Cardiac muscle cell (in vitro differentiated cells and primary cell): Measurements from ENCODE around the gene IL1B. TPM values are rescaled to one million over a fixed set of nuclear protein-coding genes. Genes with fewer than 3 reads are reported as not detected.

Experiments used
- DNase-seq, 2 donors: peaks; one replicate each; pipeline versions ENCODE4 v3.0.0 to v3.0.0-alpha.2; 2010 to 2017; ENCODE audit warnings: low read depth in 1 of 2, low spot score in 1 of 2
- H3K27ac ChIP-seq: fragments of 200-600 bp; sonication (generic); 2 replicates; pipeline ENCODE4 v1.5.1; 2016
- H3K27me3 ChIP-seq: fragments of 200-600 bp; sonication (generic); 2 replicates; pipeline ENCODE4 v1.6.0; 2016; ENCODE audit warnings: control low read depth
- H3K36me3 ChIP-seq: fragments of 200-600 bp; sonication (generic); 2 replicates; pipeline ENCODE4 v1.5.1; 2016; ENCODE audit warnings: control low read depth
- H3K4me1 ChIP-seq: fragments of 200-600 bp; sonication (generic); 2 replicates; pipeline ENCODE4 v1.8.1; 2017; ENCODE audit warnings: low read depth, mild to moderate bottlenecking, mixed run types
- H3K4me3 ChIP-seq: fragments of 200-600 bp; sonication (generic); 2 replicates; pipeline ENCODE4 v1.5.1; 2016; ENCODE audit warnings: mild to moderate bottlenecking
- H3K9me3 ChIP-seq: fragments of 200-600 bp; sonication (generic); 2 replicates; pipeline ENCODE4 v1.5.1; 2017; ENCODE audit warnings: low read depth, mild to moderate bottlenecking, control low read depth
- polyA plus RNA-seq: library from polyadenylated mRNA; unstranded; fragments of >200 nt; fragmentation: Nextera tagmentation; extraction: Ambion mirVana; gene quantifications from 2 replicates; pipeline ENCODE4 v1.2.1, GENCODE V29; 2016
- total RNA-seq: library from RNA; depleted of rRNA; stranded (reverse); fragments of >200 nt; gene quantifications from 2 replicates; pipeline ENCODE4 v1.2.3, GENCODE V29; 2016
- TF ChIP-seq, protein P1 (sequence below): IDR thresholded peaks from 2 replicates; pipeline ENCODE4 v1.5.1; 2012; ENCODE audit warnings: low read depth, mild to moderate bottlenecking, low read length

Gene IL1B
- total and polyA plus RNA-seq, 2 experiments from 2014 or later, result not detected

DNA sequence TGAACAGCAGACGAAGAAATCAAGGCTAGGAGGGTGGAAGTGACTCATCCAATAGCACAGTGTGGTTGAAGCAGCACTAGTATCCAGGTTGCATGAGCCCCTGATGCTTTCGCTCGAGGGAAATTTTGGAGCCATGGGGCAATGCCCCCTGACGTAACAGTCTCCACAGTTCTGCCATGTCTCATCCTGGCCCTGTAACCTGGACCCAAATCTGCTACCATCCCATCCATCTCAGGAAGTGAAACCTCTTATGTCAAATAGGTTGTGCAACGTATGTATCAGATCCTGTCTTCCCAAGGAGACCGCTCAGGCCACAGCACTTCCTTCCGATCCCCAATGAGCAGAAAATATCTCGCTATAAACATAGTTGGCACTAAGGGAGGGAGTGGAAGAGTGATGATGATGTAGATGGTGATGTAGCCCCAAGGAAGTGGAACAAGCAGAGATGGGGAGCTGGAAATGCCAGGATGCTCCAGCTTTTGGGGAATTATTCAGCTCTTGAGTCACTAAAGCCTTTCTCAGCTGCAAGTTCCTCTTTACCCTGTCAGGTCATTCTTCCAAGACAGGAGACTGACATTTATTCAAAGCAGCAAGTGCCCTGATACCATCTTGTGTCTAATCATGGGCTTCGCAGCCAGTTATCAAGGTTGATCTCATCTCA, 3.0 kb upstream of the IL1B start:
- TF ChIP-seq, protein P1, sequence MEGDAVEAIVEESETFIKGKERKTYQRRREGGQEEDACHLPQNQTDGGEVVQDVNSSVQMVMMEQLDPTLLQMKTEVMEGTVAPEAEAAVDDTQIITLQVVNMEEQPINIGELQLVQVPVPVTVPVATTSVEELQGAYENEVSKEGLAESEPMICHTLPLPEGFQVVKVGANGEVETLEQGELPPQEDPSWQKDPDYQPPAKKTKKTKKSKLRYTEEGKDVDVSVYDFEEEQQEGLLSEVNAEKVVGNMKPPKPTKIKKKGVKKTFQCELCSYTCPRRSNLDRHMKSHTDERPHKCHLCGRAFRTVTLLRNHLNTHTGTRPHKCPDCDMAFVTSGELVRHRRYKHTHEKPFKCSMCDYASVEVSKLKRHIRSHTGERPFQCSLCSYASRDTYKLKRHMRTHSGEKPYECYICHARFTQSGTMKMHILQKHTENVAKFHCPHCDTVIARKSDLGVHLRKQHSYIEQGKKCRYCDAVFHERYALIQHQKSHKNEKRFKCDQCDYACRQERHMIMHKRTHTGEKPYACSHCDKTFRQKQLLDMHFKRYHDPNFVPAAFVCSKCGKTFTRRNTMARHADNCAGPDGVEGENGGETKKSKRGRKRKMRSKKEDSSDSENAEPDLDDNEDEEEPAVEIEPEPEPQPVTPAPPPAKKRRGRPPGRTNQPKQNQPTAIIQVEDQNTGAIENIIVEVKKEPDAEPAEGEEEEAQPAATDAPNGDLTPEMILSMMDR, result no peak
- DNase-seq, result peak in 1 of 2 donors; percentile 54
- H3K4me1 ChIP-seq, result no peaks in the 10 kb centered on the region
- no peaks in the 10 kb centered on the region for H3K27me3 ChIP-seq
- no peak overlapping the region for H3K4me3 ChIP-seq
- H3K27ac ChIP-seq, result no peak overlapping the region
- H3K9me3 ChIP-seq, result no peaks in the 10 kb centered on the region
- H3K36me3 ChIP-seq, result no peaks in the 10 kb centered on the region

DNA sequence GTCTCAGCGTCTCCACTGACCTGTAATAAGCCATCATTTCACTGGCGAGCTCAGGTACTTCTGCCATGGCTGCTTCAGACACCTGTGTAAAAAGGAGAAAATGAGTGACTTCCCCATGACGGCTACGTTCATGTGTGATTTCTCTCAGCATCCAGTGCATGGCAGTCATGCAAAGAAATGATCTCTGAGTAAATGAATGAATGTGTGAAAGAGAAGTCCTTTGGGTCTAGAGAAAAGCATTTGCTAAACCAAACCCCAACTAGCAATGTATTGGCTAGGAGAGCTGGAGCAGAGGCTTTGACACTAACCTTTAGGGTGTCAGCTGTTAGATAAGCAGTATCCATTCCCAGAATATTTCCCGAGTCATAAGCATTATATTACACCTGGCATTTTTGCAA, 417 bp downstream of the IL1B start:
- Histone ChIP-seq H3K4me1 (no peaks in the 10 kb centered on the region), H3K4me3 (no peak overlapping the region), H3K27ac (no peak overlapping the region), H3K9me3 (no peaks in the 10 kb centered on the region), H3K36me3 (no peaks in the 10 kb centered on the region), H3K27me3 (no peaks in the 10 kb centered on the region)
- TF ChIP-seq, protein P1, result no peak
- DNase-seq, result no peak

DNA sequence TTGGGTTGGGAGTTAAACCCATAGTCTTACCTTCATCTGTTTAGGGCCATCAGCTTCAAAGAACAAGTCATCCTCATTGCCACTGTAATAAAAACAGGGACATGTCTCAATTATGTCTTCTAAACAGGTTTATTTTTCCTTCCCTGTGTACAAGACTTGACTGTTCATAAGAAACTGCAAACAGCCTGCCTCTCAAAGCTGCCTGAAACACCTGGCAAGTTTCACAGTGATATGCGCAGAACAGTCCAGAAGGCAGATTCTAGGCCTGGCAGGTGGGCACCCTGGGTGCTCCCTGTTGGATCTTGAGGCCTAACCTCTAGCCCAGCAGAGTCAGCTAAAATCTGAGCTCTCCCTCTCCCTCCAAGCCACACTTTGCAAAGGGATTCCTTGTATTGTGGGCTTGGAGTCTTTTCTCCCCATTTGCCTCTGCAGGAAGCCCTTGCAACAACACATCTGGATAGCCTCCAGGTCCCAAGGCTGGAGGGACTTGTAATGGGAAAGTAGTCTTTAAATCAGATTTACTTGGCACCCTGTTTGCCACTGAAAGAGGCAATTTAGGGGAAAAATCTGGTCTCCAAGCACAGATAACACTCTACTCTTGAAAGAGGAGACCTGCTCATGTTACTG, 930 bp downstream of the IL1B start:
- DNase-seq, result peak in 1 of 2 donors; percentile 81
- no peaks in the 10 kb centered on the region for H3K27me3 ChIP-seq
- no peak overlapping the region for H3K27ac ChIP-seq
- no peak overlapping the region for H3K4me3 ChIP-seq
- H3K9me3 ChIP-seq, result no peaks in the 10 kb centered on the region
- TF ChIP-seq, protein P1, result no peak
- H3K4me1 ChIP-seq, result no peaks in the 10 kb centered on the region
- H3K36me3 ChIP-seq, result no peaks in the 10 kb centered on the region

DNA sequence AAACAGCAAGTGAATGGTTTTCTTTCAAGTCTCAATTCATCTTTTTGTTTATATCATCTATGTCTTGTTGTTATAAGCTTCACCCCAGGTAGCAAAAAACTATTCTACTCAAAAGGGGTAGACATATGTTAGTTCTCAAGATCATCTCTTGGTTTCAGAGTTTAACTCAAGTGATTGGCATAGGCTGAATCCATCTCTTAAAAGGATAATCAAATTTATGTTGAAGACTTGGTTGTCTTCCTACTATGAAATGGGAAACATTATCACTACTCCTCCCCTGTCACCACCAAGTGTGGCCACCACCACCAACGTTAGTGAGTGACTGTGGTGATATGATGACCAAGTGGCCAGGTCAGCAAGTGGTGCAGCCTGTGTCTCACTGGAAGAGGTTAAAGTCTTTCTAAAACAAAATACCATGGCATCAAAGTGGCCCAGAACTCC, 1.5 kb downstream of the IL1B start:
- DNase-seq, result no peak
- TF ChIP-seq, protein P1, result no peak
- Histone ChIP-seq H3K4me1 (no peaks in the 10 kb centered on the region), H3K4me3 (no peak overlapping the region), H3K27ac (no peak overlapping the region), H3K27me3 (no peaks in the 10 kb centered on the region), H3K9me3 (no peaks in the 10 kb centered on the region), H3K36me3 (no peaks in the 10 kb centered on the region)

DNA sequence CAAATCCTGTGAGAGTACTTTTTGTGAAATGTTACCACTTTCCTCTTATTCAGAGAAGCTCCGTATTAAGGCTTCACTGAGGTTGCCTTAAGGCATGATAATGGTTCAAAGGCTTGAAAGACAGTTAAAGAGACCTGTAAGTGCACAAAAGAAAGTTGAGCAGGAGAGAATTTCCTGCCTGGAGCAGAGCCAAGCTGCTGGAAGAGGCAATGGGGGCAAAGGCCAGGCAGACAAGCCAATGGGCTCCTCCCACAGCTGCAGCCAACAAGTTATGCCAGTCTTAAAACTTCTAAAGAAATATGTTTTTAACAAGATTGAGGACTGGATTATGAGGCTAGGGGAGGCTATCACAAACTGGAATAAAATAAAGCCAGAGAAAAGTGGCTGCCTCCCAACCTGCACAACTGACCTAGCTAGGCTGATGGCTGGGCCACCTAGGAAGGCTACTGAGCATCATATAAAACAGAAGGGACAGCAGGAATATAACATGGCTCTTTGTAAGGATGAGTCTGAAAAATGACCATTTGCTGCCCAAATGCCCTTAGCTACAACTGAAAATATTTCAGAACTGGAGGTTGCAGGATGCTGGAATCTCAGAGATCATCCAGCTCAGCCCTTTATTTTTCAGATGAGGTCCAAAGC, 2.1 kb downstream of the IL1B start:
- Histone ChIP-seq H3K9me3 (no peaks in the 10 kb centered on the region), H3K27me3 (no peaks in the 10 kb centered on the region), H3K36me3 (no peaks in the 10 kb centered on the region), H3K4me1 (no peaks in the 10 kb centered on the region), H3K27ac (no peak overlapping the region), H3K4me3 (no peak overlapping the region)
- TF ChIP-seq, protein P1, result no peak
- DNase-seq, result peak in 1 of 2 donors; percentile 68
